Colon (tissue), 2 donors: ENCODE measurements around the gene PLAC1.

ENCODE experiments used
- FAIRE-seq: peaks from 2 replicates; lab custom pipeline; 2012; peaks lifted over from hg19 to GRCh38; lab: Jason Lieb, UNC
- donor health status: control.
- donor health status: control.

The PLAC1 gene

GRCh38 chrX:134588806-134589205, 69.5 kb downstream of the PLAC1 start:
- no peak for FAIRE-seq

- FAIRE-seq = no peak
Observed at GRCh38 chrX:134580907-134581306, 77.4 kb downstream of the PLAC1 start.

- no peak for FAIRE-seq
Observed at GRCh38 chrX:134573683-134574035, 84.6 kb downstream of the PLAC1 start.

GRCh38 chrX:134572816-134573682, 85.2 kb downstream of the PLAC1 start:
- FAIRE-seq = no peak

GRCh38 chrX:134571796-134572195, 86.5 kb downstream of the PLAC1 start:
- no peak for FAIRE-seq

- FAIRE-seq = no peak
Observed at GRCh38 chrX:134570899-134571298, 87.4 kb downstream of the PLAC1 start.

GRCh38 chrX:134570509-134570846, 87.8 kb downstream of the PLAC1 start:
- no peak for FAIRE-seq

GRCh38 chrX:134569306-134569705, 89.0 kb downstream of the PLAC1 start:
- no peak for FAIRE-seq

GRCh38 chrX:134568285-134569016, 89.8 kb downstream of the PLAC1 start:
- no peak for FAIRE-seq

- no peak for FAIRE-seq
Observed at GRCh38 chrX:134566506-134566905, 91.8 kb downstream of the PLAC1 start.

GRCh38 chrX:134562002-134562401, 96.3 kb downstream of the PLAC1 start:
- no peak for FAIRE-seq

- no peak for FAIRE-seq
Observed at GRCh38 chrX:134558133-134558532, 100.1 kb downstream of the PLAC1 start.

- FAIRE-seq = no peak
Observed at GRCh38 chrX:134554291-134554690, 104.0 kb downstream of the PLAC1 start.

- no peak for FAIRE-seq
Observed at GRCh38 chrX:134552351-134552750, 105.9 kb downstream of the PLAC1 start.

- no peak for FAIRE-seq
Observed at GRCh38 chrX:134551376-134552048, 106.8 kb downstream of the PLAC1 start.

- FAIRE-seq = no peak
Observed at GRCh38 chrX:134548257-134549201, 109.7 kb downstream of the PLAC1 start.

GRCh38 chrX:134547047-134547679, 111.1 kb downstream of the PLAC1 start:
- FAIRE-seq = no peak

- no peak for FAIRE-seq
Observed at GRCh38 chrX:134546187-134546586, 112.1 kb downstream of the PLAC1 start.

- FAIRE-seq = no peak
Observed at GRCh38 chrX:134545510-134545909, 112.8 kb downstream of the PLAC1 start.

GRCh38 chrX:134544513-134545151, 113.6 kb downstream of the PLAC1 start:
- no peak for FAIRE-seq

GRCh38 chrX:134544135-134544512, 114.1 kb downstream of the PLAC1 start:
- no peak for FAIRE-seq
